ENCODE data around the gene AOX1.
"Not testable (repeated sequence)": the region's sequence is repeated elsewhere in the genome, so short reads cannot be mapped to it uniquely, and the experiment has no call there.

AOX1 gene

GRCh38 chr2:200628461-200628860 is 42.6 kb downstream of the AOX1 start:
- not testable (repeated sequence) for DNase-seq (ENCODE audit: low spot score)

GRCh38 chr2:200631287-200631686 is 45.5 kb downstream of the AOX1 start:
- DNase-seq (ENCODE audit: low spot score): no peak

- no peak for DNase-seq (ENCODE audit: low spot score)
Observed at GRCh38 chr2:200634231-200634964, 48.6 kb downstream of the AOX1 start.

GRCh38 chr2:200635251-200635650 is 49.4 kb downstream of the AOX1 start:
- DNase-seq (ENCODE audit: low spot score): no peak

GRCh38 chr2:200637901-200638300 is 52.1 kb downstream of the AOX1 start:
- no peak for DNase-seq (ENCODE audit: low spot score)

- no peak for DNase-seq (ENCODE audit: low spot score)
Observed at GRCh38 chr2:200640176-200640575, 54.4 kb downstream of the AOX1 start.

GRCh38 chr2:200640901-200641300 is 55.1 kb downstream of the AOX1 start:
- no peak for DNase-seq (ENCODE audit: low spot score)

GRCh38 chr2:200648518-200649281 is 62.9 kb downstream of the AOX1 start:
- DNase-seq (ENCODE audit: low spot score): not testable (repeated sequence)

- no peak for DNase-seq (ENCODE audit: low spot score)
Observed at GRCh38 chr2:200649724-200650123, 63.9 kb downstream of the AOX1 start.

GRCh38 chr2:200650195-200650594 is 64.4 kb downstream of the AOX1 start:
- no peak for DNase-seq (ENCODE audit: low spot score)

- no peak for DNase-seq (ENCODE audit: low spot score)
Observed at GRCh38 chr2:200652158-200652557, 66.3 kb downstream of the AOX1 start.

- no peak for DNase-seq (ENCODE audit: low spot score)
Observed at GRCh38 chr2:200653021-200653420, 67.2 kb downstream of the AOX1 start.

GRCh38 chr2:200654823-200655222 is 69.0 kb downstream of the AOX1 start:
- no peak for DNase-seq (ENCODE audit: low spot score)

- no peak for DNase-seq (ENCODE audit: low spot score)
Observed at GRCh38 chr2:200655918-200656580, 70.2 kb downstream of the AOX1 start.

- DNase-seq (ENCODE audit: low spot score): no peak
Observed at GRCh38 chr2:200658278-200658864, 72.6 kb downstream of the AOX1 start.

- DNase-seq (ENCODE audit: low spot score): no peak
Observed at GRCh38 chr2:200659410-200659809, 73.6 kb downstream of the AOX1 start.

- DNase-seq (ENCODE audit: low spot score): no peak
Observed at GRCh38 chr2:200661477-200661876, 75.7 kb downstream of the AOX1 start.

GRCh38 chr2:200662727-200663126 is 76.9 kb downstream of the AOX1 start:
- DNase-seq (ENCODE audit: low spot score): no peak

GRCh38 chr2:200664770-200665494 is 79.1 kb downstream of the AOX1 start:
- no peak for DNase-seq (ENCODE audit: low spot score)

GRCh38 chr2:200665626-200666453 is 80.0 kb downstream of the AOX1 start:
- no peak for DNase-seq (ENCODE audit: low spot score)

- no peak for DNase-seq (ENCODE audit: low spot score)
Observed at GRCh38 chr2:200667413-200667812, 81.6 kb downstream of the AOX1 start.
